HL-60 (cell line): ENCODE data around the gene ZNF74.

ENCODE experiments used
- DNase-seq, 2 experiments: peaks; one replicate each; pipeline ENCODE4 v3.0.0-alpha.2; 2010 to 2020; ENCODE audit warnings: low read depth in 1 of 2, low spot score in 1 of 2
- H3K27ac ChIP-seq: fragments of 250-450 bp; sonication (Bioruptor Pico); replicated peaks from 2 replicates; pipeline ENCODE4 v1.5.1; 2020; ENCODE audit warnings: mild to moderate bottlenecking, moderate library complexity
- H3K27me3 ChIP-seq: fragments of 250-450 bp; sonication (Bioruptor Pico); 2 replicates; pipeline ENCODE4 v1.5.1; 2021; ENCODE audit warnings: mild to moderate bottlenecking, moderate library complexity; ENCODE audit not compliant: insufficient read depth, poor library complexity, severe bottlenecking
- H3K4me3 ChIP-seq: replicated peaks from 2 replicates; pipeline ENCODE4 v1.5.1; 2011; ENCODE audit warnings: mild to moderate bottlenecking, control low read depth, low read length; ENCODE audit not compliant: insufficient read depth
- CTCF ChIP-seq: IDR thresholded peaks from one replicate; pipeline ENCODE4 v1.5.1; 2011; ENCODE audit warnings: low read length, control low read depth, inconsistent platforms; ENCODE audit not compliant: insufficient read depth
- GABPA ChIP-seq: IDR thresholded peaks from 2 replicates; pipeline ENCODE4 v1.6.1; 2012; ENCODE audit warnings: low read depth
- POLR2AphosphoS5 ChIP-seq: IDR thresholded peaks from 2 replicates; pipeline ENCODE4 v1.6.1; 2012; ENCODE audit warnings: low read depth
- REST ChIP-seq: IDR thresholded peaks from 2 replicates; pipeline ENCODE4 v1.6.1; 2012; ENCODE audit warnings: low read depth; ENCODE audit not compliant: insufficient replicate concordance
- SPI1 ChIP-seq: IDR thresholded peaks from 2 replicates; pipeline ENCODE4 v1.6.1; 2012; ENCODE audit warnings: low read depth, mild to moderate bottlenecking, borderline replicate concordance

The ZNF74 gene

GRCh38 chr22:20439556-20439927, 45.6 kb downstream of the ZNF74 start:
- Histone ChIP-seq H3K27me3 (peaks cover 42% of the 10 kb centered on the region), H3K27ac (no peak overlapping the region), H3K4me3 (no peak overlapping the region)
- DNase-seq = no peak
- TF ChIP-seq POLR2AphosphoS5 = no peak
- no peak for TF ChIP-seq SPI1
- no peak for TF ChIP-seq GABPA
- TF ChIP-seq CTCF = no peak
- no peak for TF ChIP-seq REST

- no peak for TF ChIP-seq POLR2AphosphoS5
- no peak for TF ChIP-seq SPI1
- no peak for TF ChIP-seq GABPA
- TF ChIP-seq CTCF = no peak
- no peak for TF ChIP-seq REST
- H3K27me3 ChIP-seq = peaks cover 38% of the 10 kb centered on the region
- no peak overlapping the region for H3K27ac ChIP-seq
- H3K4me3 ChIP-seq = no peak overlapping the region
- no peak for DNase-seq
These were observed 46.1 kb downstream of the ZNF74 start for GRCh38 chr22:20439928-20440575.

- TF ChIP-seq GABPA (no peak), POLR2AphosphoS5 (no peak)
- peaks cover 29% of the 10 kb centered on the region for H3K27me3 ChIP-seq
- no peak overlapping the region for H3K4me3 ChIP-seq
- no peak overlapping the region for H3K27ac ChIP-seq
- DNase-seq = no peak
These were observed 47.0 kb downstream of the ZNF74 start for GRCh38 chr22:20440637-20441591.
